GM12878 (cell line): ENCODE measurements around the gene FHL2. TPM values are rescaled to one million over a fixed set of nuclear protein-coding genes. Genes with fewer than 3 reads are reported as not detected.

Experiments
- ATAC-seq: fragments of 200-7000 bp; cut with Tn5 transposase; 3 replicates; pipeline ENCODE4 v1.9.1; 2020; ENCODE audit warnings: mild to moderate bottlenecking, moderate library complexity
- BruUV-seq: library from RNA; stranded (reverse); fragments of 400-500 nt; replicated peaks from 2 replicates; lab custom pipeline; 2021; lab: Mats Ljungman, UMichigan
- CTCF ChIA-PET: fragments of 300-600 bp; sonication (Branson Sonifier 250); formaldehyde crosslinking; extraction: SDS; loops from one replicate; lab custom pipeline; 2021; ENCODE audit warnings: inconsistent platforms; lab: Yijun Ruan, JAX
- POLR2A ChIA-PET: fragments of 350-600 bp; formaldehyde crosslinking; extraction: SDS; loops from one replicate; lab custom pipeline; 2021; ENCODE audit warnings: inconsistent platforms; lab: Charles Lee
- RAD21 ChIA-PET: fragments of 300-600 bp; sonication (Branson Sonifier 250); formaldehyde crosslinking; loops from one replicate; lab custom pipeline; 2023; ENCODE audit warnings: antibody characterized with exemption; ENCODE audit not compliant: unreplicated experiment; lab: Charles Lee
- SMC1A ChIA-PET: fragments of 300-600 bp; sonication (Branson Sonifier 250); formaldehyde crosslinking; loops from one replicate; lab custom pipeline; 2023; ENCODE audit not compliant: unreplicated experiment, uncharacterized antibody; lab: Charles Lee
- DNase-seq: peaks from one replicate; pipeline ENCODE4 v3.0.0-alpha.2; 2011; ENCODE audit warnings: low read depth, low spot score
- FAIRE-seq: peaks from 3 replicates; lab custom pipeline; 2011; peaks lifted over from hg19 to GRCh38; lab: Jason Lieb, UNC
- H2AFZ ChIP-seq: 2 replicates; pipeline ENCODE4 v1.6.0; 2011; ENCODE audit warnings: low read depth, low read length, control low read depth; ENCODE audit not compliant: control insufficient read depth
- H3K27ac ChIP-seq: 2 replicates; pipeline ENCODE4 v1.5.1; 2011; ENCODE audit warnings: control low read depth; ENCODE audit not compliant: control insufficient read depth, insufficient read depth
- H3K27me3 ChIP-seq, 2 experiments: replicated peaks in 1 of 2; 2 replicates each; pipeline versions ENCODE4 v1.6.0 to v1.6.1; 2011; ENCODE audit warnings: low read length in 1 of 2; ENCODE audit not compliant: control insufficient read depth in 2 of 2, insufficient read depth in 2 of 2
- H3K36me3 ChIP-seq, 2 experiments: 2 replicates each; pipeline ENCODE4 v1.5.1; 2011; ENCODE audit warnings: low read length in 1 of 2; ENCODE audit not compliant: control insufficient read depth in 2 of 2, insufficient read depth in 2 of 2
- H3K4me1 ChIP-seq: 2 replicates; pipeline ENCODE4 v1.6.1; 2011; ENCODE audit warnings: mild to moderate bottlenecking, low read length, moderate library complexity, mixed read lengths; ENCODE audit not compliant: control insufficient read depth, insufficient read depth
- H3K4me2 ChIP-seq: 2 replicates; pipeline ENCODE4 v1.6.0; 2011; ENCODE audit warnings: control low read depth; ENCODE audit not compliant: control insufficient read depth, insufficient read depth
- H3K4me3 ChIP-seq: fragments of 200-600 bp; sonication (generic); 2 replicates; pipeline ENCODE4 v1.5.1; 2016
- H3K79me2 ChIP-seq: 2 replicates; pipeline ENCODE4 v1.6.0; 2011; ENCODE audit warnings: low read length; ENCODE audit not compliant: control insufficient read depth, insufficient read depth
- H3K9ac ChIP-seq: 2 replicates; pipeline ENCODE4 v1.8.0; 2011; ENCODE audit warnings: low read length, control low read depth, mixed read lengths; ENCODE audit not compliant: control insufficient read depth, insufficient read depth
- H3K9me3 ChIP-seq: replicated peaks from 3 replicates; pipeline ENCODE4 v1.5.1; 2011; ENCODE audit warnings: mild to moderate bottlenecking, low read length; ENCODE audit not compliant: control insufficient read depth, insufficient read depth
- H4K20me1 ChIP-seq: 2 replicates; pipeline ENCODE4 v1.6.0; 2011; ENCODE audit not compliant: control insufficient read depth, insufficient read depth
- ASH2L ChIP-seq: fragments of 300-600, 200-600 bp; sonication (generic); IDR thresholded peaks from 2 replicates; pipeline ENCODE4 v1.6.1; 2017; ENCODE audit warnings: low read depth, mild to moderate bottlenecking, borderline replicate concordance
- CREM ChIP-seq: IDR thresholded peaks from 2 replicates; pipeline ENCODE4 v1.6.1; 2014; ENCODE audit warnings: antibody characterized with exemption, low read depth
- ESRRA ChIP-seq: IDR thresholded peaks from 2 replicates; pipeline ENCODE4 v1.6.1; 2012; ENCODE audit warnings: mild to moderate bottlenecking, low read length, improper control_type of control experiment
- IKZF2 ChIP-seq, 2 experiments: fragments of 450-650 bp; IDR thresholded peaks; 2 replicates each; pipeline ENCODE4 v1.6.1; 2017; ENCODE audit warnings: mild to moderate bottlenecking in 2 of 2, moderate library complexity in 2 of 2
- NFYB ChIP-seq: IDR thresholded peaks from 2 replicates; pipeline ENCODE4 v1.6.1; 2011; ENCODE audit warnings: low read depth, mild to moderate bottlenecking, low read length, improper control_type of control experiment, moderate library complexity; ENCODE audit not compliant: insufficient read depth
- POU2F2 ChIP-seq: IDR thresholded peaks from 3 replicates; pipeline ENCODE4 v1.6.1; 2011; ENCODE audit warnings: low read depth, mild to moderate bottlenecking, low read length, borderline replicate concordance
- SREBF2 ChIP-seq: IDR thresholded peaks from 2 replicates; pipeline ENCODE4 v1.6.1; 2012; ENCODE audit warnings: mild to moderate bottlenecking, low read length
- SRF ChIP-seq, 2 experiments: IDR thresholded peaks; 2 replicates each; pipeline ENCODE4 v1.6.1; 2011; ENCODE audit warnings: low read depth in 2 of 2, low read length in 2 of 2, mild to moderate bottlenecking in 1 of 2, moderate library complexity in 1 of 2
- YY1 ChIP-seq: IDR thresholded peaks from 2 replicates; pipeline ENCODE4 v1.6.1; 2011; ENCODE audit warnings: low read depth, mild to moderate bottlenecking, low read length
- ZNF24 ChIP-seq: fragments of 450-650 bp; IDR thresholded peaks from 2 replicates; pipeline ENCODE4 v1.6.1; 2017; ENCODE audit warnings: antibody characterized with exemption, mild to moderate bottlenecking
- ZNF384 ChIP-seq: IDR thresholded peaks from 2 replicates; pipeline ENCODE4 v1.6.1; 2012; ENCODE audit warnings: low read depth, mild to moderate bottlenecking, low read length, improper control_type of control experiment, borderline replicate concordance
- WGBS: methylation state at CpG from one replicate; pipeline ENCODE4 v1.1.6; 2016; ENCODE audit warnings: low lambda C conversion rate; ENCODE audit not compliant: insufficient replicate concordance, insufficient coverage; ENCODE audit errors: missing lambda C conversion rate; 5-methylcytosine and 5-hydroxymethylcytosine counted together
- in situ Hi-C: fragments of 300-500 bp; cut with MboI; formaldehyde crosslinking; loops from 9 replicates; pipeline ENCODE4 v1.14.3; 2018; ENCODE audit warnings: mixed read lengths
- intact Hi-C: fragments of 100-400 bp; cut with micrococcal nuclease; formaldehyde crosslinking; loops from one replicate; pipeline ENCODE4 v1.14.2; 2022; ENCODE audit not compliant: unreplicated experiment
- polyA plus RNA-seq, 11 experiments: library from polyadenylated mRNA; depleted of rRNA in 4 of 11; unstranded in 6 of 11; stranded (reverse) in 5 of 11; fragments of >200 nt; fragmentation: Nextera tagmentation in 4 of 11; fragmentation: Illumina TruSeq in 1 of 11; extraction: Ambion mirVana in 4 of 11; extraction: Trizol in 1 of 11; gene quantifications; 1 replicate in 1 of 11; 2 replicates in 10 of 11; pipeline versions ENCODE4 v1.2.1 to v1.2.3, GENCODE V29; 2011 to 2016; ENCODE audit warnings: inconsistent platforms in 2 of 11, missing spikeins in 2 of 11, low read depth in 1 of 11
- total RNA-seq, 4 experiments: library from RNA; depleted of rRNA in 3 of 4; stranded (reverse); fragments of >200 nt in 3 of 4; fragmentation: Illumina TruSeq in 1 of 4; extraction: Trizol in 1 of 4; gene quantifications; 2 replicates each; pipeline versions ENCODE4 v1.2.1 to v1.2.3, GENCODE V29; 2013 to 2021
- TF ChIP-seq, protein P1 (sequence below): IDR thresholded peaks from 2 replicates; pipeline ENCODE4 v1.6.1; 2011; ENCODE audit warnings: mild to moderate bottlenecking, low read depth, low read length, moderate library complexity; ENCODE audit not compliant: insufficient replicate concordance
- TF ChIP-seq, protein P2 (sequence below): IDR thresholded peaks from 2 replicates; pipeline ENCODE4 v1.6.1; 2012; ENCODE audit warnings: low read depth, low read length, improper control_type of control experiment
- TF ChIP-seq, protein P3 (sequence below): fragments of 450-650 bp; formaldehyde crosslinking; IDR thresholded peaks from 2 replicates; pipeline ENCODE4 v1.4.0; 2022; ENCODE audit warnings: mild to moderate bottlenecking, moderate library complexity
- TF ChIP-seq, protein P4 (sequence below): fragments of 450-650 bp; IDR thresholded peaks from 2 replicates; pipeline ENCODE4 v1.6.1; 2017; ENCODE audit warnings: borderline replicate concordance

Gene FHL2
- total and polyA plus RNA-seq, 10 of the 15 experiments (the other 5 are each of a cell fraction or from before 2014, with no cell fraction given), result 2.2 to 9.9 (median 4.5) TPM

DNA sequence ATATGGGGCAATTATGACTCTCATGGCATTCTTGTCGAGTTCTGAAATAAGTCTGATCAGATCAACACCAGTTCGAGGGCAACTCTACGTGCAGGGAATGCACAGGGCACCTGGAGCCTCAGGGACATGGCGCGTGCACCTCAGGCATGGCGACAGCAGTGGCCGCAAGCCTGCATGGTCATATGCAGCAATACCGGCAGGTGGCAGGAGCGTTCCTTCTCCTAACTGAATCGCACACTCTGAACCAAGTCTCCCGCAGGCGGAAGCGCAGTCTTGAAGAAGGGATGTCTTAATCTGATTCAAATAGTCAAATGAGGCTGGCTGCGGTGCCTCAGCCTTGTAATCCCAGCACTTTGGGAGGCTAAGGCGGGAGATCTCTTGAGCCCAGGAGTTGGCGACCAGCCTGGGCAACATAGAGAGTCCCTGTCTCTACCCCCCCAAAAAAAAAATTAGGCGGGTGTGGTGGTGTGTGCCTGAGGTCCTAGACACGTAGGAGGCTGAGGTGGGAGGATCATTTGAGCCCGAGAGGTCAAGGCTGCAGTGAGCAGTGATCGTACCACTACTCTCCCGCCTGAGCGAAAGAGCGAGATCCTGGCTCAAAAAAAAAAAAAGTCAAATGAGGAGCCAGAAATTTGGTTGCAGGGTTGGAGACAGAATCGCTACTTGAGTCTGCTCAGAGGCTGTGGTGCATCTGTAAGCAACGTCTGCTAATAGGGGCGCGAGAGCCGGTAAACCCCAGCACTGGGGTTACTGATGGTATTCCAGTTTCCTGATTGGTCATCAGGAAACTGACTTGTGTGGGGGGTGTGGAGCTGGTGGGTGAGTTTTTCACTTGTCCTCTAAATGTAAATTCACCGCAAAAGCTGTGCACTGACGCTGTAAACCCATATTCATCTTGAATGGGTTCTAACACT lies 28.8 kb downstream of the FHL2 start:
- RAD21 ChIA-PET, result interaction anchor here (0.7 to 1.9 kb wide), 6 partner anchors 83 to 177 kb away, joined by 3 to 9 read pairs (median 4); no protein-coding TSS in a partner anchor
- peak overlapping the region; percentile 75 for H2AFZ ChIP-seq
- no peaks in the 10 kb centered on the region for H3K9me3 ChIP-seq
- H3K4me3 ChIP-seq, result no peak overlapping the region
- H4K20me1 ChIP-seq, result no peaks in the 10 kb centered on the region
- POLR2A ChIA-PET, result interaction anchor here (0.5 kb wide), 1 partner anchor 1153 kb away, joined by 3 read pairs; no protein-coding TSS in a partner anchor
- H3K4me2 ChIP-seq, result peak overlapping the region; percentile 77
- no peaks in the 10 kb centered on the region for H3K36me3 ChIP-seq
- H3K27ac ChIP-seq, result no peak overlapping the region
- peak; percentile 55 for DNase-seq
- no peaks in the 10 kb centered on the region for H3K27me3 ChIP-seq
- no peak overlapping the region for H3K9ac ChIP-seq
- SMC1A ChIA-PET, result interaction anchor here (0.9 to 4.2 kb wide), 6 partner anchors 26 to 177 kb away, joined by 3 to 27 read pairs (median 6); no protein-coding TSS in a partner anchor
- ATAC-seq, result peak; percentile 91
- FAIRE-seq, result peak; percentile 98
- BruUV-seq, result no TSS peak
- CTCF ChIA-PET, result interaction anchor here (0.6 to 3.7 kb wide), 17 partner anchors 13 to 179 kb away, joined by 3 to 95 read pairs (median 6); no protein-coding TSS in a partner anchor
- H3K79me2 ChIP-seq, result no peaks in the 10 kb centered on the region; the same call in none of the 2 replicates
- in situ Hi-C loops (loop anchor here (5.0 kb wide), 1 partner anchor 152 kb away; no protein-coding TSS in a partner anchor), intact Hi-C loops (loop anchor here (1.0 to 10.0 kb wide), 3 partner anchors 151 to 375 kb away; partner anchors contain the start of gene NCK2)
- WGBS, result 32% methylated on average over 30 of the region's 30 CpGs
- H3K4me1 ChIP-seq, result peaks cover 13% of the 10 kb centered on the region
- TF ChIP-seq SREBF2 (no peak), CREM (0 out of 2 replicates have a peak, but pooled peaks have one; percentile 35), NFYB (no peak), ESRRA (no peak), SRF (IDR thresholded peaks at IDR 0.05; ENCODE audit: low read depth in 2 of 2, low read length in 2 of 2) (no peak), IKZF2 (IDR thresholded peaks at IDR 0.05) (no peak), ASH2L (no peak), POU2F2 (peak; percentile 66; the same call in 1 of the 3 replicates), YY1 (peak; percentile 89), ZNF384 (no peak), ZNF24 (0 out of 2 replicates have a peak, but pooled peaks have one; percentile 12)
- TF ChIP-seq, protein P1, sequence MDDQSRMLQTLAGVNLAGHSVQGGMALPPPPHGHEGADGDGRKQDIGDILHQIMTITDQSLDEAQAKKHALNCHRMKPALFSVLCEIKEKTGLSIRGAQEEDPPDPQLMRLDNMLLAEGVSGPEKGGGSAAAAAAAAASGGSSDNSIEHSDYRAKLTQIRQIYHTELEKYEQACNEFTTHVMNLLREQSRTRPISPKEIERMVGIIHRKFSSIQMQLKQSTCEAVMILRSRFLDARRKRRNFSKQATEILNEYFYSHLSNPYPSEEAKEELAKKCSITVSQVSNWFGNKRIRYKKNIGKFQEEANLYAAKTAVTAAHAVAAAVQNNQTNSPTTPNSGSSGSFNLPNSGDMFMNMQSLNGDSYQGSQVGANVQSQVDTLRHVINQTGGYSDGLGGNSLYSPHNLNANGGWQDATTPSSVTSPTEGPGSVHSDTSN, result no peak
- TF ChIP-seq, protein P2, sequence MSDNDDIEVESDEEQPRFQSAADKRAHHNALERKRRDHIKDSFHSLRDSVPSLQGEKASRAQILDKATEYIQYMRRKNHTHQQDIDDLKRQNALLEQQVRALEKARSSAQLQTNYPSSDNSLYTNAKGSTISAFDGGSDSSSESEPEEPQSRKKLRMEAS, result peak; percentile 45; the same call in 1 of the 2 replicates
- TF ChIP-seq, protein P3, sequence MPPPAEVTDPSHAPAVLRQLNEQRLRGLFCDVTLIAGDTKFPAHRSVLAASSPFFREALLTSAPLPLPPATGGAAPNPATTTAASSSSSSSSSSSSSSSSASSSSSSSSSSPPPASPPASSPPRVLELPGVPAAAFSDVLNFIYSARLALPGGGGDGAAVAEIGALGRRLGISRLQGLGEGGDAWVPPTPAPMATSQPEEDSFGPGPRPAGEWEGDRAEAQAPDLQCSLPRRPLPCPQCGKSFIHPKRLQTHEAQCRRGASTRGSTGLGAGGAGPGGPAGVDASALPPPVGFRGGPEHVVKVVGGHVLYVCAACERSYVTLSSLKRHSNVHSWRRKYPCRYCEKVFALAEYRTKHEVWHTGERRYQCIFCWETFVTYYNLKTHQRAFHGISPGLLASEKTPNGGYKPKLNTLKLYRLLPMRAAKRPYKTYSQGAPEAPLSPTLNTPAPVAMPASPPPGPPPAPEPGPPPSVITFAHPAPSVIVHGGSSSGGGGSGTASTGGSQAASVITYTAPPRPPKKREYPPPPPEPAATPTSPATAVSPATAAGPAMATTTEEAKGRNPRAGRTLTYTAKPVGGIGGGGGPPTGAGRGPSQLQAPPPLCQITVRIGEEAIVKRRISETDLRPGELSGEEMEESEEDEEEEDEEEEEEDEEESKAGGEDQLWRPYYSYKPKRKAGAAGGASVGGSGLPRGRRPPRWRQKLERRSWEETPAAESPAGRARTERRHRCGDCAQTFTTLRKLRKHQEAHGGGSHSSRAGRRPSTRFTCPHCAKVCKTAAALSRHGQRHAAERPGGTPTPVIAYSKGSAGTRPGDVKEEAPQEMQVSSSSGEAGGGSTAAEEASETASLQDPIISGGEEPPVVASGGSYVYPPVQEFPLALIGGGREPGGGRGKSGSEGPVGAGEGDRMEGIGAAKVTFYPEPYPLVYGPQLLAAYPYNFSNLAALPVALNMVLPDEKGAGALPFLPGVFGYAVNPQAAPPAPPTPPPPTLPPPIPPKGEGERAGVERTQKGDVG (CRISPR knock-in tag), result no peak
- TF ChIP-seq, protein P4, sequence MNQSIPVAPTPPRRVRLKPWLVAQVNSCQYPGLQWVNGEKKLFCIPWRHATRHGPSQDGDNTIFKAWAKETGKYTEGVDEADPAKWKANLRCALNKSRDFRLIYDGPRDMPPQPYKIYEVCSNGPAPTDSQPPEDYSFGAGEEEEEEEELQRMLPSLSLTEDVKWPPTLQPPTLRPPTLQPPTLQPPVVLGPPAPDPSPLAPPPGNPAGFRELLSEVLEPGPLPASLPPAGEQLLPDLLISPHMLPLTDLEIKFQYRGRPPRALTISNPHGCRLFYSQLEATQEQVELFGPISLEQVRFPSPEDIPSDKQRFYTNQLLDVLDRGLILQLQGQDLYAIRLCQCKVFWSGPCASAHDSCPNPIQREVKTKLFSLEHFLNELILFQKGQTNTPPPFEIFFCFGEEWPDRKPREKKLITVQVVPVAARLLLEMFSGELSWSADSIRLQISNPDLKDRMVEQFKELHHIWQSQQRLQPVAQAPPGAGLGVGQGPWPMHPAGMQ, result no peak
